Measurements from ENCODE around the gene EFCAB7.

EFCAB7 gene

GRCh38 chr1:63601912-63602311 lies 78.6 kb downstream of the EFCAB7 start:
- no peak for TF ChIP-seq CTCF (IDR thresholded peaks at IDR 0.05)
- no peak for DNase-seq (ENCODE audit: low spot score)
- H3K27ac ChIP-seq = no peak overlapping the region
- H3K4me3 ChIP-seq = no peak overlapping the region

GRCh38 chr1:63602629-63603028 lies 79.3 kb downstream of the EFCAB7 start:
- DNase-seq (ENCODE audit: low spot score) = no peak
- no peak overlapping the region for H3K4me3 ChIP-seq
- no peak for TF ChIP-seq CTCF (IDR thresholded peaks at IDR 0.05)
- H3K27ac ChIP-seq = no peak overlapping the region

GRCh38 chr1:63603810-63604209 lies 80.5 kb downstream of the EFCAB7 start:
- no peak overlapping the region for H3K27ac ChIP-seq
- H3K4me3 ChIP-seq = no peak overlapping the region
- DNase-seq (ENCODE audit: low spot score) = no peak
- no peak for TF ChIP-seq CTCF (IDR thresholded peaks at IDR 0.05)

- DNase-seq (ENCODE audit: low spot score) = no peak
- H3K27ac ChIP-seq = no peak overlapping the region
- H3K4me3 ChIP-seq = no peak overlapping the region
- TF ChIP-seq CTCF (IDR thresholded peaks at IDR 0.05) = no peak
These were observed 84.0 kb downstream of the EFCAB7 start for GRCh38 chr1:63607322-63607721.

- no peak for TF ChIP-seq CTCF (IDR thresholded peaks at IDR 0.05)
- no peak for DNase-seq (ENCODE audit: low spot score)
- no peak overlapping the region for H3K27ac ChIP-seq
- no peak overlapping the region for H3K4me3 ChIP-seq
These were observed 87.9 kb downstream of the EFCAB7 start for GRCh38 chr1:63611231-63611630.

GRCh38 chr1:63612564-63612963 lies 89.2 kb downstream of the EFCAB7 start:
- DNase-seq (ENCODE audit: low spot score) = no peak
- no peak overlapping the region for H3K4me3 ChIP-seq
- no peak for TF ChIP-seq CTCF (IDR thresholded peaks at IDR 0.05)
- no peak overlapping the region for H3K27ac ChIP-seq

GRCh38 chr1:63612971-63613370 lies 89.6 kb downstream of the EFCAB7 start:
- Histone ChIP-seq H3K27ac (no peak overlapping the region), H3K4me3 (no peak overlapping the region)
- no peak for DNase-seq (ENCODE audit: low spot score)
- TF ChIP-seq CTCF (IDR thresholded peaks at IDR 0.05) = no peak

Data from coronary artery (tissue), 2 donors.